MM.1S (cell line): ENCODE results near the gene CABP7.

Experiments
- EZH2 ChIP-seq: fragments of 300-600 bp; sonication (generic); optimal IDR thresholded peaks from 2 replicates; pipeline ENCODE3; 2017; ENCODE audit warnings: low read depth, mild to moderate bottlenecking, antibody characterized with exemption, low read length, mixed read lengths
- EZH2phosphoT487 ChIP-seq: fragments of 300-600 bp; sonication (generic); IDR thresholded peaks from 2 replicates; pipeline ENCODE4 v1.6.1; 2018; ENCODE audit warnings: antibody characterized with exemption, low read length
- TF ChIP-seq, protein P1 (sequence below): fragments of 300-600 bp; sonication (generic); IDR thresholded peaks from 2 replicates; pipeline ENCODE4 v1.5.1; 2016; ENCODE audit warnings: antibody characterized with exemption, low read length, mixed read lengths

DNA sequence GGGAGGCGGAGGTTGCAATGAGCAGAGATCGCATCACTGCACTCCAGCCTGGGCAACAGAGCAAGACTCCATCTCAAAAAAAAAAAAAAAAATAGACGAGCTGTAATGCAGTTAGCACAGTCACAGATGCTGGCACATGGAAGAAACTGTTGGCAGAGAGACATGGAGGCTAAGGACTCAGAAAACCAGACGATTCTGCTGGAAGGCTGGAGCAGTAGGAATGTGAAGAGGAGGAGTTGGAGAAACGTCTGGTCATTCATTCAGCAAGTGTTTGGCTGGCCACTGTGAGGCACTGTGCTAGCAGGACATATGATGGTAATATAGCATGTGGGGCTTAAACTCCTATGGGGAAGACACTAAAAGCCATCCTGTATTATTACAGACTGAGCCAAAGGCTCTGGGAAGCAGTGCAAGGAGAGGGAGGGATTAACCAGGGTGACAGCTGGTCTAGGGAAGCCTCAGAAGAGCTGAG lies 52.4 kb downstream of the CABP7 start:
- TF ChIP-seq EZH2phosphoT487 (no peak), EZH2 (no peak)
- TF ChIP-seq, protein P1, sequence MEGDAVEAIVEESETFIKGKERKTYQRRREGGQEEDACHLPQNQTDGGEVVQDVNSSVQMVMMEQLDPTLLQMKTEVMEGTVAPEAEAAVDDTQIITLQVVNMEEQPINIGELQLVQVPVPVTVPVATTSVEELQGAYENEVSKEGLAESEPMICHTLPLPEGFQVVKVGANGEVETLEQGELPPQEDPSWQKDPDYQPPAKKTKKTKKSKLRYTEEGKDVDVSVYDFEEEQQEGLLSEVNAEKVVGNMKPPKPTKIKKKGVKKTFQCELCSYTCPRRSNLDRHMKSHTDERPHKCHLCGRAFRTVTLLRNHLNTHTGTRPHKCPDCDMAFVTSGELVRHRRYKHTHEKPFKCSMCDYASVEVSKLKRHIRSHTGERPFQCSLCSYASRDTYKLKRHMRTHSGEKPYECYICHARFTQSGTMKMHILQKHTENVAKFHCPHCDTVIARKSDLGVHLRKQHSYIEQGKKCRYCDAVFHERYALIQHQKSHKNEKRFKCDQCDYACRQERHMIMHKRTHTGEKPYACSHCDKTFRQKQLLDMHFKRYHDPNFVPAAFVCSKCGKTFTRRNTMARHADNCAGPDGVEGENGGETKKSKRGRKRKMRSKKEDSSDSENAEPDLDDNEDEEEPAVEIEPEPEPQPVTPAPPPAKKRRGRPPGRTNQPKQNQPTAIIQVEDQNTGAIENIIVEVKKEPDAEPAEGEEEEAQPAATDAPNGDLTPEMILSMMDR, result peak; percentile 29
